Measurements from ENCODE around the gene CTCFL. TPM values are rescaled to one million over a fixed set of nuclear protein-coding genes. Genes with fewer than 3 reads are reported as not detected.

Gene CTCFL
- total and polyA plus RNA-seq, 2 of the 13 experiments (the other 11 are each of a cell fraction or from before 2014, with no cell fraction given) = 0.04 TPM; not detected in 1

DNA sequence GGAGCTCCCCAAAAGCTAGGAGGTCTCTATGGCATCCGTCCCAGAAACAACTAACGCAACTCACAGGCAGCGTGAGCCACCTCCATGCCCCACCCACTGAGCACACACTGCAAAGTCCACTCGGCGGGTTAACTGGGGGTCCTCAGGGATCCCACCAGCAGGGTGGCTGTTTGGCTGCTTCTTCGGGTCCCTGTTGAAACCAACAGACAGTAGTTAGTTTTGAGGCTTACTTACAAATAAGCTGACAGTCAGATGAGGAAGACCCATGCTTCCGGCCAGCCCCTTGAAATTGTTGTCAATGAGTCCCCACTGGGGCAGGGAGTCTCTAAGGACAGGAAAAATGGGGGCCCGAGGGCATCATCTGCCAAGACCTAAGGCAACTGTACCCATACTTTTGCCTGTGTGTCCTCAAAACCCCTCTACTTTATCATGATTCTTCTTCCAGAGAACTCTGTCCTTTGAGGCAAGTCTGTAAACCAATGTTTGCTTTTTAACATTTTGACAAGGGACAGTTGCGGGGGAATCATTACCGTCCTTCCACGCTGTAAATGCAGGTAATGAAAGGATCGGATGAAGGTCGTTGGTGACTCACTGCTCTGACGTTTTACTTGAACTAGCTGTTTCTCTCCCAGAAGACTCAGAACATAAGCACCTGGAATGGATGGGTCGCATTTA, 33.8 kb upstream of the CTCFL start (continued):
- TF ChIP-seq, protein P1, sequence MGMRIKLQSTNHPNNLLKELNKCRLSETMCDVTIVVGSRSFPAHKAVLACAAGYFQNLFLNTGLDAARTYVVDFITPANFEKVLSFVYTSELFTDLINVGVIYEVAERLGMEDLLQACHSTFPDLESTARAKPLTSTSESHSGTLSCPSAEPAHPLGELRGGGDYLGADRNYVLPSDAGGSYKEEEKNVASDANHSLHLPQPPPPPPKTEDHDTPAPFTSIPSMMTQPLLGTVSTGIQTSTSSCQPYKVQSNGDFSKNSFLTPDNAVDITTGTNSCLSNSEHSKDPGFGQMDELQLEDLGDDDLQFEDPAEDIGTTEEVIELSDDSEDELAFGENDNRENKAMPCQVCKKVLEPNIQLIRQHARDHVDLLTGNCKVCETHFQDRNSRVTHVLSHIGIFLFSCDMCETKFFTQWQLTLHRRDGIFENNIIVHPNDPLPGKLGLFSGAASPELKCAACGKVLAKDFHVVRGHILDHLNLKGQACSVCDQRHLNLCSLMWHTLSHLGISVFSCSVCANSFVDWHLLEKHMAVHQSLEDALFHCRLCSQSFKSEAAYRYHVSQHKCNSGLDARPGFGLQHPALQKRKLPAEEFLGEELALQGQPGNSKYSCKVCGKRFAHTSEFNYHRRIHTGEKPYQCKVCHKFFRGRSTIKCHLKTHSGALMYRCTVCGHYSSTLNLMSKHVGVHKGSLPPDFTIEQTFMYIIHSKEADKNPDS (CRISPR knock-in tag; IDR thresholded peaks at IDR 0.05) = no peak
- TF ChIP-seq FOXP1 (IDR thresholded peaks at IDR 0.05) (no peak), FOXP1 (CRISPR knock-in tag; IDR thresholded peaks at IDR 0.05) (peak; percentile 26), RAD51 (IDR thresholded peaks at IDR 0.05; ENCODE audit: borderline replicate concordance) (no peak), NR2C2 (CRISPR knock-in tag; IDR thresholded peaks at IDR 0.05; ENCODE audit: borderline replicate concordance) (no peak), THYN1 (CRISPR knock-in tag; IDR thresholded peaks at IDR 0.05; ENCODE audit: borderline replicate concordance, low read depth) (no peak), MEIS2 (CRISPR knock-in tag; IDR thresholded peaks at IDR 0.05) (0 out of 2 replicates have a peak, but pooled peaks have one; percentile 54), ATM (IDR thresholded peaks at IDR 0.05; ENCODE audit: borderline replicate concordance) (no peak), ZNF546 (CRISPR knock-in tag; conservative IDR thresholded peaks at IDR 0.05) (no peak), KLF16 (CRISPR knock-in tag; IDR thresholded peaks at IDR 0.05) (0 out of 4 replicates have a peak, but pooled peaks of 1 of the 2 experiments have one; percentile 44), ONECUT2 (CRISPR knock-in tag; IDR thresholded peaks at IDR 0.05) (no peak), ZNF432 (CRISPR knock-in tag; IDR thresholded peaks at IDR 0.05; ENCODE audit: borderline replicate concordance) (no peak), U2AF2 (IDR thresholded peaks at IDR 0.05; ENCODE audit: low read depth, low read length) (no peak), HCFC1 (IDR thresholded peaks at IDR 0.05; ENCODE audit: low read depth, low read length) (no peak)
- TF ChIP-seq, protein P2, sequence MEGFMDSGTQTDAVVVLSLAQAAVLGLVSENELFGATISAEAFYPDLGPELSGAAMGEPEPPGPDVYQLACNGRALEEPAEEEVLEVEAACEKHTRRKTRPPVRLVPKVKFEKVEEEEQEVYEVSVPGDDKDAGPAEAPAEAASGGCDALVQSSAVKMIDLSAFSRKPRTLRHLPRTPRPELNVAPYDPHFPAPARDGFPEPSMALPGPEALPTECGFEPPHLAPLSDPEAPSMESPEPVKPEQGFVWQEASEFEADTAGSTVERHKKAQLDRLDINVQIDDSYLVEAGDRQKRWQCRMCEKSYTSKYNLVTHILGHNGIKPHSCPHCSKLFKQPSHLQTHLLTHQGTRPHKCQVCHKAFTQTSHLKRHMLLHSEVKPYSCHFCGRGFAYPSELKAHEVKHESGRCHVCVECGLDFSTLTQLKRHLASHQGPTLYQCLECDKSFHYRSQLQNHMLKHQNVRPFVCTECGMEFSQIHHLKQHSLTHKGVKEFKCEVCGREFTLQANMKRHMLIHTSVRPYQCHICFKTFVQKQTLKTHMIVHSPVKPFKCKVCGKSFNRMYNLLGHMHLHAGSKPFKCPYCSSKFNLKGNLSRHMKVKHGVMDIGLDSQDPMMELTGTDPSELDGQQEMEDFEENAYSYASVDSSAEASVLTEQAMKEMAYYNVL (CRISPR knock-in tag; IDR thresholded peaks at IDR 0.05; ENCODE audit: borderline replicate concordance) = peak; percentile 82; the same call in 1 of the 2 replicates
- TF ChIP-seq, protein P3, sequence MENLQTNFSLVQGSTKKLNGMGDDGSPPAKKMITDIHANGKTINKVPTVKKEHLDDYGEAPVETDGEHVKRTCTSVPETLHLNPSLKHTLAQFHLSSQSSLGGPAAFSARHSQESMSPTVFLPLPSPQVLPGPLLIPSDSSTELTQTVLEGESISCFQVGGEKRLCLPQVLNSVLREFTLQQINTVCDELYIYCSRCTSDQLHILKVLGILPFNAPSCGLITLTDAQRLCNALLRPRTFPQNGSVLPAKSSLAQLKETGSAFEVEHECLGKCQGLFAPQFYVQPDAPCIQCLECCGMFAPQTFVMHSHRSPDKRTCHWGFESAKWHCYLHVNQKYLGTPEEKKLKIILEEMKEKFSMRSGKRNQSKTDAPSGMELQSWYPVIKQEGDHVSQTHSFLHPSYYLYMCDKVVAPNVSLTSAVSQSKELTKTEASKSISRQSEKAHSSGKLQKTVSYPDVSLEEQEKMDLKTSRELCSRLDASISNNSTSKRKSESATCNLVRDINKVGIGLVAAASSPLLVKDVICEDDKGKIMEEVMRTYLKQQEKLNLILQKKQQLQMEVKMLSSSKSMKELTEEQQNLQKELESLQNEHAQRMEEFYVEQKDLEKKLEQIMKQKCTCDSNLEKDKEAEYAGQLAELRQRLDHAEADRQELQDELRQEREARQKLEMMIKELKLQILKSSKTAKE (CRISPR knock-in tag; IDR thresholded peaks at IDR 0.05; ENCODE audit: borderline replicate concordance) = no peak
- TF ChIP-seq, protein P4, sequence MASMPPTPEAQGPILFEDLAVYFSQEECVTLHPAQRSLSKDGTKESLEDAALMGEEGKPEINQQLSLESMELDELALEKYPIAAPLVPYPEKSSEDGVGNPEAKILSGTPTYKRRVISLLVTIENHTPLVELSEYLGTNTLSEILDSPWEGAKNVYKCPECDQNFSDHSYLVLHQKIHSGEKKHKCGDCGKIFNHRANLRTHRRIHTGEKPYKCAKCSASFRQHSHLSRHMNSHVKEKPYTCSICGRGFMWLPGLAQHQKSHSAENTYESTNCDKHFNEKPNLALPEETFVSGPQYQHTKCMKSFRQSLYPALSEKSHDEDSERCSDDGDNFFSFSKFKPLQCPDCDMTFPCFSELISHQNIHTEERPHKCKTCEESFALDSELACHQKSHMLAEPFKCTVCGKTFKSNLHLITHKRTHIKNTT (CRISPR knock-in tag; IDR thresholded peaks at IDR 0.05) = no peak
- TF ChIP-seq, protein P5, sequence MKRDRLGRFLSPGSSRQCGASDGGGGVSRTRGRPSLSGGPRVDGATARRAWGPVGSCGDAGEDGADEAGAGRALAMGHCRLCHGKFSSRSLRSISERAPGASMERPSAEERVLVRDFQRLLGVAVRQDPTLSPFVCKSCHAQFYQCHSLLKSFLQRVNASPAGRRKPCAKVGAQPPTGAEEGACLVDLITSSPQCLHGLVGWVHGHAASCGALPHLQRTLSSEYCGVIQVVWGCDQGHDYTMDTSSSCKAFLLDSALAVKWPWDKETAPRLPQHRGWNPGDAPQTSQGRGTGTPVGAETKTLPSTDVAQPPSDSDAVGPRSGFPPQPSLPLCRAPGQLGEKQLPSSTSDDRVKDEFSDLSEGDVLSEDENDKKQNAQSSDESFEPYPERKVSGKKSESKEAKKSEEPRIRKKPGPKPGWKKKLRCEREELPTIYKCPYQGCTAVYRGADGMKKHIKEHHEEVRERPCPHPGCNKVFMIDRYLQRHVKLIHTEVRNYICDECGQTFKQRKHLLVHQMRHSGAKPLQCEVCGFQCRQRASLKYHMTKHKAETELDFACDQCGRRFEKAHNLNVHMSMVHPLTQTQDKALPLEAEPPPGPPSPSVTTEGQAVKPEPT (CRISPR knock-in tag; IDR thresholded peaks at IDR 0.05; ENCODE audit: low read depth) = no peak
